Measurements from ENCODE around the gene TSR3.

DNA sequence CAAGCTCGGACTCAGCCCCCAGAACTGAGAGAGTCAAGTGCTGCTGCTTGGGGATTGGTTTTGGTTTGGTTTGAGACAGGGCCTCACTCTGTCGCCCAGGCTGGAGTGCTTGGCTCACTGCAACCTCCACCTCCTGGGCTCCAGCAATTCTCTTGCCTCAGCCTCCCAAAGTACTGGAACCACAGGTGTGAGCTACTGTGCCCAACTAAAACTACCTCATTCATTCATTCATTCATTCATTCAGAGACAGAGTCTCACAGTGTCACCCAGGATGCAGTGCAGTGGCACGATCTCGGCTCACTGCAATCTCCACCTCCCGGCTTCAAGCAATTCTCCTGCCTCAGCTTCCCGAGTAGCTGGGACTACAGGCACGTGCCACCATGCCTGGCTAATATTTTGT is 38.1 kb upstream of the TSR3 start:
- TF ChIP-seq, protein P1, sequence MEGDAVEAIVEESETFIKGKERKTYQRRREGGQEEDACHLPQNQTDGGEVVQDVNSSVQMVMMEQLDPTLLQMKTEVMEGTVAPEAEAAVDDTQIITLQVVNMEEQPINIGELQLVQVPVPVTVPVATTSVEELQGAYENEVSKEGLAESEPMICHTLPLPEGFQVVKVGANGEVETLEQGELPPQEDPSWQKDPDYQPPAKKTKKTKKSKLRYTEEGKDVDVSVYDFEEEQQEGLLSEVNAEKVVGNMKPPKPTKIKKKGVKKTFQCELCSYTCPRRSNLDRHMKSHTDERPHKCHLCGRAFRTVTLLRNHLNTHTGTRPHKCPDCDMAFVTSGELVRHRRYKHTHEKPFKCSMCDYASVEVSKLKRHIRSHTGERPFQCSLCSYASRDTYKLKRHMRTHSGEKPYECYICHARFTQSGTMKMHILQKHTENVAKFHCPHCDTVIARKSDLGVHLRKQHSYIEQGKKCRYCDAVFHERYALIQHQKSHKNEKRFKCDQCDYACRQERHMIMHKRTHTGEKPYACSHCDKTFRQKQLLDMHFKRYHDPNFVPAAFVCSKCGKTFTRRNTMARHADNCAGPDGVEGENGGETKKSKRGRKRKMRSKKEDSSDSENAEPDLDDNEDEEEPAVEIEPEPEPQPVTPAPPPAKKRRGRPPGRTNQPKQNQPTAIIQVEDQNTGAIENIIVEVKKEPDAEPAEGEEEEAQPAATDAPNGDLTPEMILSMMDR (IDR thresholded peaks at IDR 0.05): no peak
- TF ChIP-seq POLR2A (IDR thresholded peaks at IDR 0.05): no peak

Measured in testis (tissue), 2 donors.